B cell (primary cell): ENCODE measurements around the gene PKP2.

Experiments
- EZH2 ChIP-seq: IDR thresholded peaks from 2 replicates; pipeline ENCODE4 v1.6.1; 2012; ENCODE audit warnings: borderline replicate concordance, low read depth, mild to moderate bottlenecking, moderate library complexity, low read length; ENCODE audit not compliant: insufficient read depth, poor library complexity, severe bottlenecking
- TF ChIP-seq, protein P1 (sequence below): fragments of 200-600 bp; IDR thresholded peaks from one replicate; pipeline ENCODE4 v1.8.0; 2022; ENCODE audit warnings: antibody characterized with exemption, mild to moderate bottlenecking

- TF ChIP-seq, protein P1, sequence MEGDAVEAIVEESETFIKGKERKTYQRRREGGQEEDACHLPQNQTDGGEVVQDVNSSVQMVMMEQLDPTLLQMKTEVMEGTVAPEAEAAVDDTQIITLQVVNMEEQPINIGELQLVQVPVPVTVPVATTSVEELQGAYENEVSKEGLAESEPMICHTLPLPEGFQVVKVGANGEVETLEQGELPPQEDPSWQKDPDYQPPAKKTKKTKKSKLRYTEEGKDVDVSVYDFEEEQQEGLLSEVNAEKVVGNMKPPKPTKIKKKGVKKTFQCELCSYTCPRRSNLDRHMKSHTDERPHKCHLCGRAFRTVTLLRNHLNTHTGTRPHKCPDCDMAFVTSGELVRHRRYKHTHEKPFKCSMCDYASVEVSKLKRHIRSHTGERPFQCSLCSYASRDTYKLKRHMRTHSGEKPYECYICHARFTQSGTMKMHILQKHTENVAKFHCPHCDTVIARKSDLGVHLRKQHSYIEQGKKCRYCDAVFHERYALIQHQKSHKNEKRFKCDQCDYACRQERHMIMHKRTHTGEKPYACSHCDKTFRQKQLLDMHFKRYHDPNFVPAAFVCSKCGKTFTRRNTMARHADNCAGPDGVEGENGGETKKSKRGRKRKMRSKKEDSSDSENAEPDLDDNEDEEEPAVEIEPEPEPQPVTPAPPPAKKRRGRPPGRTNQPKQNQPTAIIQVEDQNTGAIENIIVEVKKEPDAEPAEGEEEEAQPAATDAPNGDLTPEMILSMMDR = no peak
- no peak for TF ChIP-seq EZH2
Measured at GRCh38 chr12:32821293-32821692, 75.3 kb downstream of the PKP2 start.
